Measurements from ENCODE around the gene ATG9B.
"Not testable (repeated sequence)": the region's sequence is repeated elsewhere in the genome, so short reads cannot be mapped to it uniquely, and the experiment has no call there.

Gene ATG9B

GRCh38 chr7:151012911-151013347 is 11.4 kb downstream of the ATG9B start:
- no peak for DNase-seq (ENCODE audit: low spot score)
- TF ChIP-seq CTCF (IDR thresholded peaks at IDR 0.05) = peak; percentile 27
- H3K27ac ChIP-seq = no peak overlapping the region
- H3K4me3 ChIP-seq = peak overlapping the region; percentile 64

- H3K4me3 ChIP-seq = no peak overlapping the region
- H3K27ac ChIP-seq = no peak overlapping the region
- DNase-seq (ENCODE audit: low spot score) = no peak
Observed at GRCh38 chr7:151012031-151012692, 12.1 kb downstream of the ATG9B start.

GRCh38 chr7:151011616-151012015 is 12.7 kb downstream of the ATG9B start:
- not testable (repeated sequence) for H3K4me3 ChIP-seq; DNase-seq (ENCODE audit: low spot score); H3K27ac ChIP-seq

More at GRCh38 chr7:151012031-151012692, 12.1 kb downstream of the ATG9B start:
- no peak for TF ChIP-seq CTCF (IDR thresholded peaks at IDR 0.05)

GRCh38 chr7:151011097-151011409 is 13.2 kb downstream of the ATG9B start:
- Histone ChIP-seq H3K4me3 (no peak overlapping the region), H3K27ac (no peak overlapping the region)
- DNase-seq (ENCODE audit: low spot score) = no peak
- TF ChIP-seq CTCF (IDR thresholded peaks at IDR 0.05) = no peak

GRCh38 chr7:151010307-151011096 is 13.8 kb downstream of the ATG9B start:
- no peak for TF ChIP-seq CTCF (IDR thresholded peaks at IDR 0.05)
- Histone ChIP-seq H3K4me3 (no peak overlapping the region), H3K27ac (peak overlapping the region in 1 of 2 donors; percentile 54)
- DNase-seq (ENCODE audit: low spot score) = no peak

GRCh38 chr7:151010037-151010306 is 14.3 kb downstream of the ATG9B start:
- H3K27ac ChIP-seq = no peak overlapping the region

More at GRCh38 chr7:151010037-151010306, 14.3 kb downstream of the ATG9B start:
- no peak for TF ChIP-seq CTCF (IDR thresholded peaks at IDR 0.05)
- H3K4me3 ChIP-seq = no peak overlapping the region
- DNase-seq (ENCODE audit: low spot score) = no peak

Data from coronary artery (tissue), 2 donors.